ENCODE data around the gene MCM3AP. TPM values are rescaled to one million over a fixed set of nuclear protein-coding genes. Genes with fewer than 3 reads are reported as not detected.

The MCM3AP gene
- total and polyA plus RNA-seq, 9 of the 15 experiments (the other 6 are each of a cell fraction or from before 2014, with no cell fraction given), result 6.5 to 179 (median 69.6) TPM

- TF ChIP-seq, protein P1, sequence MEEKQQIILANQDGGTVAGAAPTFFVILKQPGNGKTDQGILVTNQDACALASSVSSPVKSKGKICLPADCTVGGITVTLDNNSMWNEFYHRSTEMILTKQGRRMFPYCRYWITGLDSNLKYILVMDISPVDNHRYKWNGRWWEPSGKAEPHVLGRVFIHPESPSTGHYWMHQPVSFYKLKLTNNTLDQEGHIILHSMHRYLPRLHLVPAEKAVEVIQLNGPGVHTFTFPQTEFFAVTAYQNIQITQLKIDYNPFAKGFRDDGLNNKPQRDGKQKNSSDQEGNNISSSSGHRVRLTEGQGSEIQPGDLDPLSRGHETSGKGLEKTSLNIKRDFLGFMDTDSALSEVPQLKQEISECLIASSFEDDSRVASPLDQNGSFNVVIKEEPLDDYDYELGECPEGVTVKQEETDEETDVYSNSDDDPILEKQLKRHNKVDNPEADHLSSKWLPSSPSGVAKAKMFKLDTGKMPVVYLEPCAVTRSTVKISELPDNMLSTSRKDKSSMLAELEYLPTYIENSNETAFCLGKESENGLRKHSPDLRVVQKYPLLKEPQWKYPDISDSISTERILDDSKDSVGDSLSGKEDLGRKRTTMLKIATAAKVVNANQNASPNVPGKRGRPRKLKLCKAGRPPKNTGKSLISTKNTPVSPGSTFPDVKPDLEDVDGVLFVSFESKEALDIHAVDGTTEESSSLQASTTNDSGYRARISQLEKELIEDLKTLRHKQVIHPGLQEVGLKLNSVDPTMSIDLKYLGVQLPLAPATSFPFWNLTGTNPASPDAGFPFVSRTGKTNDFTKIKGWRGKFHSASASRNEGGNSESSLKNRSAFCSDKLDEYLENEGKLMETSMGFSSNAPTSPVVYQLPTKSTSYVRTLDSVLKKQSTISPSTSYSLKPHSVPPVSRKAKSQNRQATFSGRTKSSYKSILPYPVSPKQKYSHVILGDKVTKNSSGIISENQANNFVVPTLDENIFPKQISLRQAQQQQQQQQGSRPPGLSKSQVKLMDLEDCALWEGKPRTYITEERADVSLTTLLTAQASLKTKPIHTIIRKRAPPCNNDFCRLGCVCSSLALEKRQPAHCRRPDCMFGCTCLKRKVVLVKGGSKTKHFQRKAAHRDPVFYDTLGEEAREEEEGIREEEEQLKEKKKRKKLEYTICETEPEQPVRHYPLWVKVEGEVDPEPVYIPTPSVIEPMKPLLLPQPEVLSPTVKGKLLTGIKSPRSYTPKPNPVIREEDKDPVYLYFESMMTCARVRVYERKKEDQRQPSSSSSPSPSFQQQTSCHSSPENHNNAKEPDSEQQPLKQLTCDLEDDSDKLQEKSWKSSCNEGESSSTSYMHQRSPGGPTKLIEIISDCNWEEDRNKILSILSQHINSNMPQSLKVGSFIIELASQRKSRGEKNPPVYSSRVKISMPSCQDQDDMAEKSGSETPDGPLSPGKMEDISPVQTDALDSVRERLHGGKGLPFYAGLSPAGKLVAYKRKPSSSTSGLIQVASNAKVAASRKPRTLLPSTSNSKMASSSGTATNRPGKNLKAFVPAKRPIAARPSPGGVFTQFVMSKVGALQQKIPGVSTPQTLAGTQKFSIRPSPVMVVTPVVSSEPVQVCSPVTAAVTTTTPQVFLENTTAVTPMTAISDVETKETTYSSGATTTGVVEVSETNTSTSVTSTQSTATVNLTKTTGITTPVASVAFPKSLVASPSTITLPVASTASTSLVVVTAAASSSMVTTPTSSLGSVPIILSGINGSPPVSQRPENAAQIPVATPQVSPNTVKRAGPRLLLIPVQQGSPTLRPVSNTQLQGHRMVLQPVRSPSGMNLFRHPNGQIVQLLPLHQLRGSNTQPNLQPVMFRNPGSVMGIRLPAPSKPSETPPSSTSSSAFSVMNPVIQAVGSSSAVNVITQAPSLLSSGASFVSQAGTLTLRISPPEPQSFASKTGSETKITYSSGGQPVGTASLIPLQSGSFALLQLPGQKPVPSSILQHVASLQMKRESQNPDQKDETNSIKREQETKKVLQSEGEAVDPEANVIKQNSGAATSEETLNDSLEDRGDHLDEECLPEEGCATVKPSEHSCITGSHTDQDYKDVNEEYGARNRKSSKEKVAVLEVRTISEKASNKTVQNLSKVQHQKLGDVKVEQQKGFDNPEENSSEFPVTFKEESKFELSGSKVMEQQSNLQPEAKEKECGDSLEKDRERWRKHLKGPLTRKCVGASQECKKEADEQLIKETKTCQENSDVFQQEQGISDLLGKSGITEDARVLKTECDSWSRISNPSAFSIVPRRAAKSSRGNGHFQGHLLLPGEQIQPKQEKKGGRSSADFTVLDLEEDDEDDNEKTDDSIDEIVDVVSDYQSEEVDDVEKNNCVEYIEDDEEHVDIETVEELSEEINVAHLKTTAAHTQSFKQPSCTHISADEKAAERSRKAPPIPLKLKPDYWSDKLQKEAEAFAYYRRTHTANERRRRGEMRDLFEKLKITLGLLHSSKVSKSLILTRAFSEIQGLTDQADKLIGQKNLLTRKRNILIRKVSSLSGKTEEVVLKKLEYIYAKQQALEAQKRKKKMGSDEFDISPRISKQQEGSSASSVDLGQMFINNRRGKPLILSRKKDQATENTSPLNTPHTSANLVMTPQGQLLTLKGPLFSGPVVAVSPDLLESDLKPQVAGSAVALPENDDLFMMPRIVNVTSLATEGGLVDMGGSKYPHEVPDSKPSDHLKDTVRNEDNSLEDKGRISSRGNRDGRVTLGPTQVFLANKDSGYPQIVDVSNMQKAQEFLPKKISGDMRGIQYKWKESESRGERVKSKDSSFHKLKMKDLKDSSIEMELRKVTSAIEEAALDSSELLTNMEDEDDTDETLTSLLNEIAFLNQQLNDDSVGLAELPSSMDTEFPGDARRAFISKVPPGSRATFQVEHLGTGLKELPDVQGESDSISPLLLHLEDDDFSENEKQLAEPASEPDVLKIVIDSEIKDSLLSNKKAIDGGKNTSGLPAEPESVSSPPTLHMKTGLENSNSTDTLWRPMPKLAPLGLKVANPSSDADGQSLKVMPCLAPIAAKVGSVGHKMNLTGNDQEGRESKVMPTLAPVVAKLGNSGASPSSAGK (IDR thresholded peaks at IDR 0.05), result peak; percentile 81; the same call in 1 of the 2 replicates
- TF ChIP-seq CHAMP1 (IDR thresholded peaks at IDR 0.05), result no peak
- TF ChIP-seq RUNX1 (IDR thresholded peaks at IDR 0.05; ENCODE audit: low read depth), result 0 out of 2 replicates have a peak, but pooled peaks have one; percentile 9
- TF ChIP-seq TCF3 (CRISPR knock-in tag; IDR thresholded peaks at IDR 0.05), result no peak
- peak; percentile 64 for TF ChIP-seq RBFOX2 (IDR thresholded peaks at IDR 0.05; ENCODE audit: low read depth, low read length)
- no peak for TF ChIP-seq CREB1 (IDR thresholded peaks at IDR 0.05)
- TF ChIP-seq CREB1 (CRISPR knock-in tag; IDR thresholded peaks at IDR 0.05), result no peak
- no peak for TF ChIP-seq POLR3G (IDR thresholded peaks at IDR 0.05; ENCODE audit: extremely low read depth, insufficient read length, insufficient replicate concordance)
- TF ChIP-seq ETS1 (conservative IDR thresholded peaks at IDR 0.05; ENCODE audit: control insufficient read depth, low read depth, low read length), result peak; percentile 31
- TF ChIP-seq L3MBTL2 (IDR thresholded peaks at IDR 0.05), result peak; percentile 89
- TF ChIP-seq MXI1 (IDR thresholded peaks at IDR 0.05; ENCODE audit: low read depth, low read length), result peak; percentile 74; the same call in 1 of the 2 replicates
Observed at GRCh38 chr21:46228345-46229051, 56.9 kb downstream of the MCM3AP start, which contains the start of gene LSS (continued).

Data from K562 (cell line).